Measurements from ENCODE around the gene SKA3.

GRCh38 chr13:21118180-21118579 lies 58.2 kb downstream of the SKA3 start:
- TF ChIP-seq EZH2 (IDR thresholded peaks at IDR 0.05; ENCODE audit: low read depth) (no peak), CTCF (conservative IDR thresholded peaks at IDR 0.05) (no peak)
